SK-N-SH treated with all-trans-retinoic acid at 6 μM for 48 hours (cell line): ENCODE results near the gene WDR19.

Source experiments
- ATAC-seq: fragments of 200-7000 bp; cut with Tn5 transposase; 3 replicates; pipeline ENCODE4 v1.9.1; 2020; ENCODE audit warnings: mild to moderate bottlenecking, moderate library complexity
- ARNTL ChIP-seq: fragments of 450-650 bp; formaldehyde crosslinking; IDR thresholded peaks from 2 replicates; pipeline ENCODE4 v1.5.0; 2020; ENCODE audit warnings: low read depth, mild to moderate bottlenecking, moderate library complexity, borderline replicate concordance
- BACH2 ChIP-seq: fragments of 250-450 bp; sonication (Bioruptor Pico); IDR thresholded peaks from 2 replicates; pipeline ENCODE4 v1.9.0; 2021; ENCODE audit warnings: mild to moderate bottlenecking, borderline replicate concordance
- CSDC2 ChIP-seq: fragments of 250-450 bp; sonication (Bioruptor Pico); IDR thresholded peaks from 2 replicates; pipeline ENCODE4 v1.5.0; 2020; ENCODE audit warnings: mild to moderate bottlenecking, moderate library complexity
- ESRRG ChIP-seq: fragments of 250-450 bp; sonication (Bioruptor Pico); IDR thresholded peaks from 2 replicates; pipeline ENCODE4 v1.6.1; 2021; ENCODE audit warnings: mild to moderate bottlenecking
- GLIS3 ChIP-seq: fragments of 250-450 bp; sonication (Bioruptor Pico); IDR thresholded peaks from 2 replicates; pipeline ENCODE4 v1.5.0; 2020; ENCODE audit warnings: mild to moderate bottlenecking, moderate library complexity
- ISL1 ChIP-seq: fragments of 250-450 bp; sonication (Bioruptor Pico); IDR thresholded peaks from 2 replicates; pipeline ENCODE4 v2.1.2; 2022; ENCODE audit warnings: mild to moderate bottlenecking, moderate library complexity
- OSR1 ChIP-seq: fragments of 250-450 bp; sonication (Bioruptor Pico); IDR thresholded peaks from 2 replicates; pipeline ENCODE4 v1.8.0; 2022; ENCODE audit warnings: moderate library complexity, mild to moderate bottlenecking, inconsistent platforms
- POU6F1 ChIP-seq: fragments of 250-450 bp; sonication (Bioruptor Pico); IDR thresholded peaks from 2 replicates; pipeline ENCODE4 v1.8.0; 2021; ENCODE audit warnings: low read depth, mild to moderate bottlenecking, moderate library complexity, borderline replicate concordance
- RARB ChIP-seq: fragments of 250-450 bp; sonication (Bioruptor Pico); IDR thresholded peaks from 2 replicates; pipeline ENCODE4 v1.8.0; 2021; ENCODE audit warnings: mild to moderate bottlenecking, moderate library complexity
- SNAI2 ChIP-seq: fragments of 250-450 bp; sonication (Bioruptor Pico); IDR thresholded peaks from 2 replicates; pipeline ENCODE4 v1.5.0; 2020; ENCODE audit warnings: mild to moderate bottlenecking, moderate library complexity
- TCF4 ChIP-seq: fragments of 250-450 bp; sonication (Bioruptor Pico); IDR thresholded peaks from 2 replicates; pipeline ENCODE4 v1.8.0; 2021; ENCODE audit warnings: mild to moderate bottlenecking, moderate library complexity, borderline replicate concordance
- TSHZ2 ChIP-seq: fragments of 250-450 bp; sonication (Bioruptor Pico); IDR thresholded peaks from 2 replicates; pipeline ENCODE4 v1.5.0; 2020; ENCODE audit warnings: mild to moderate bottlenecking, moderate library complexity
- ZC3H10 ChIP-seq: fragments of 250-450 bp; sonication (Bioruptor Pico); IDR thresholded peaks from 2 replicates; pipeline ENCODE4 v1.5.1; 2021; ENCODE audit warnings: mild to moderate bottlenecking, moderate library complexity
- ZFP3 ChIP-seq: fragments of 250-450 bp; sonication (Bioruptor Pico); IDR thresholded peaks from 2 replicates; pipeline ENCODE4 v1.5.0; 2020; ENCODE audit warnings: mild to moderate bottlenecking, moderate library complexity
- ZFP30 ChIP-seq: fragments of 450-650 bp; formaldehyde crosslinking; IDR thresholded peaks from 2 replicates; pipeline ENCODE4 v1.5.0; 2022; ENCODE audit warnings: mild to moderate bottlenecking, moderate library complexity
- ZNF8 ChIP-seq: fragments of 450-650 bp; formaldehyde crosslinking; IDR thresholded peaks from 2 replicates; pipeline ENCODE4 v1.5.0; 2020; ENCODE audit warnings: mild to moderate bottlenecking, moderate library complexity
- TF ChIP-seq, protein P1 (sequence below): fragments of 250-450 bp; sonication (Bioruptor Pico); IDR thresholded peaks from 2 replicates; pipeline ENCODE4 v1.5.1; 2020; ENCODE audit warnings: low read depth, mild to moderate bottlenecking, moderate library complexity
- TF ChIP-seq, protein P2 (sequence below): fragments of 250-450 bp; sonication (Bioruptor Pico); IDR thresholded peaks from 2 replicates; pipeline ENCODE4 v1.5.1; 2021; ENCODE audit warnings: mild to moderate bottlenecking, moderate library complexity

The WDR19 gene

DNA sequence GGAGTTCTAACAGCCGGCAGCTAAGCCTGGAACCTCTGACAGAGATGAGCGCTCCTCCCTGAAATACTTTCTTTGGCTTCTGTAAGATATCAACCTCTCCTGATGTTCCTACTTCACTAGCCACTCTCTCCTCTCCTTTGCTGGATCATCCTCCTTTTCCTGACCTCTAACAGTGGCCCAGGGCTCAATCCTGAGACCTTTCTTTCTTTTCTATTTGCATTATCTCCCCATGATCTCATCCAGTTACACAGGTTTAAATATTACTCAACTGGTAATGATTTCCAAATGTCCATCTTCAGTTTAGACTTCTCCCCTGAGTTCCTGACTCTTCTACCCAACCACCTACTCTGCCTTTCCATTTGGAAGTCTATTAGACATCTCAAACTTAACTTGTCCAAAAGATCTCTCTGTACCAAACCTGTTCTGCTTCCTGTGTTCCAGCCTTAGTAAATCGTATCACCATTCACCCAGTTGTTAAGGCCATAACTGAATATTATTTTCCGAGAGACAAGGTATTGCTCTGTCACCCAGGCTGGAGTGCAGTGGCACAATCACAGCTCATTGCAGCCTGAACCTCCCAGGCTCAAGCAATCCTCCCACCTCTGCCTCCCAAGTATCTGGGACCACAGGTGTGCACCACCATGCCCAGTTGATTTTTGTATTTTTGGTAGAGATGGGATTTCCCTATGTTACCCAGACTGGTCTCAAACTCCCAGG is 142.7 kb downstream of the WDR19 start:
- TF ChIP-seq, protein P1, sequence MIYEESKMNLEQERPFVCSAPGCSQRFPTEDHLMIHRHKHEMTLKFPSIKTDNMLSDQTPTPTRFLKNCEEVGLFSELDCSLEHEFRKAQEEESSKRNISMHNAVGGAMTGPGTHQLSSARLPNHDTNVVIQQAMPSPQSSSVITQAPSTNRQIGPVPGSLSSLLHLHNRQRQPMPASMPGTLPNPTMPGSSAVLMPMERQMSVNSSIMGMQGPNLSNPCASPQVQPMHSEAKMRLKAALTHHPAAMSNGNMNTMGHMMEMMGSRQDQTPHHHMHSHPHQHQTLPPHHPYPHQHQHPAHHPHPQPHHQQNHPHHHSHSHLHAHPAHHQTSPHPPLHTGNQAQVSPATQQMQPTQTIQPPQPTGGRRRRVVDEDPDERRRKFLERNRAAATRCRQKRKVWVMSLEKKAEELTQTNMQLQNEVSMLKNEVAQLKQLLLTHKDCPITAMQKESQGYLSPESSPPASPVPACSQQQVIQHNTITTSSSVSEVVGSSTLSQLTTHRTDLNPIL (CRISPR knock-in tag) = no peak
- no peak for TF ChIP-seq ARNTL (CRISPR knock-in tag)
- no peak for TF ChIP-seq ESRRG (CRISPR knock-in tag)
- no peak for TF ChIP-seq GLIS3 (CRISPR knock-in tag)
- TF ChIP-seq BACH2 (CRISPR knock-in tag) = no peak
- no peak for TF ChIP-seq ISL1 (CRISPR knock-in tag)
- TF ChIP-seq ZC3H10 (CRISPR knock-in tag) = no peak
- no peak for TF ChIP-seq ZNF8 (CRISPR knock-in tag)
- no peak for TF ChIP-seq SNAI2 (CRISPR knock-in tag)
- TF ChIP-seq ZFP30 (CRISPR knock-in tag) = no peak
- TF ChIP-seq ZFP3 (CRISPR knock-in tag) = no peak
- TF ChIP-seq, protein P2, sequence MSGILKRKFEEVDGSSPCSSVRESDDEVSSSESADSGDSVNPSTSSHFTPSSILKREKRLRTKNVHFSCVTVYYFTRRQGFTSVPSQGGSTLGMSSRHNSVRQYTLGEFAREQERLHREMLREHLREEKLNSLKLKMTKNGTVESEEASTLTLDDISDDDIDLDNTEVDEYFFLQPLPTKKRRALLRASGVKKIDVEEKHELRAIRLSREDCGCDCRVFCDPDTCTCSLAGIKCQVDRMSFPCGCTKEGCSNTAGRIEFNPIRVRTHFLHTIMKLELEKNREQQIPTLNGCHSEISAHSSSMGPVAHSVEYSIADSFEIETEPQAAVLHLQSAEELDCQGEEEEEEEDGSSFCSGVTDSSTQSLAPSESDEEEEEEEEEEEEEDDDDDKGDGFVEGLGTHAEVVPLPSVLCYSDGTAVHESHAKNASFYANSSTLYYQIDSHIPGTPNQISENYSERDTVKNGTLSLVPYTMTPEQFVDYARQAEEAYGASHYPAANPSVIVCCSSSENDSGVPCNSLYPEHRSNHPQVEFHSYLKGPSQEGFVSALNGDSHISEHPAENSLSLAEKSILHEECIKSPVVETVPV (CRISPR knock-in tag) = no peak
- no peak for TF ChIP-seq POU6F1 (CRISPR knock-in tag)
- ATAC-seq = no peak

DNA sequence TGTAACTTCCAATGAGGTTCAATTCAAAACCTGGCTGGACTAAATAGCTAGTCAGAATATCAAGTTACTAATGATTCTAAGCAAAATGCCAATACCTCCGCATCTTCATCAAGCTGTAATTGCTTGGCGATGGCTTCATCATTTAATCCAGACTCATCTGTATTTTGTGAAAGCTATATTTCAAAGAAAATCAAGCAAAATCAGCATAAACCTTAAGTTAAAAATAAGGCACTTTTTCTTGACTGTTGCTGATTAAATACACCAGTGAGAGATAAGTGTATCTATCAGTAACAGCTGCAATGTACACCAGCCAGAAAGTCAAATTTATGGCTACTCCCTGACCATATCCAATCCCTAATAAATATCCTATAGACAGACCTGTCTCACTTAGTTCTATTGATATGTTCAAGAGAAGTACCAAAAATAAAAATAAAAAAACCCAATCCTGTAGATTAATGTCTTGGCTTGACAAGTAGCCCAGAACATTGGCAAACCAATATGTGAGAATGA is 144.2 kb downstream of the WDR19 start:
- TF ChIP-seq SNAI2 (CRISPR knock-in tag) (no peak), TCF4 (CRISPR knock-in tag) (no peak), TSHZ2 (no peak), OSR1 (CRISPR knock-in tag) (no peak), CSDC2 (CRISPR knock-in tag) (no peak)
- ATAC-seq = no peak

DNA sequence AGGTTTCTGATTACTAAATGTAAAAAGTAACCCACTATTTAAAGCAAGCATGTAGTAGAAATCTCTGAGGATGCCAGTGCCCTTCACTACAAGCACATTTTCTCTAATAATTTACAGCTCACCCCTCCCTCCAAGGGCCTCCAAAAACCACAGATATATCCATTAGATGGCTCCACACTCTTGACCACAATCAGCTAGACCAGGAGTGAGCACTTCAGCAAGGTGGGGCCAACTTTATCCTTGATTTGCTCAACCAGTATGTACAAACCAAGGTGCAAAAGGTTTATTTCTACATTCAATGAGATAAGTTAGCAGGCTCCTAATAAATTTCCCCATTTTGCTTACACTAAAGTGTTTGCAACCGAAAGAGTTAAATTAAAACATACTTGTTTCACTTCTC is 148.0 kb downstream of the WDR19 start:
- TF ChIP-seq ZNF8 (CRISPR knock-in tag) = no peak
- TF ChIP-seq, protein P1 (CRISPR knock-in tag) = no peak
- no peak for TF ChIP-seq ARNTL (CRISPR knock-in tag)
- TF ChIP-seq TSHZ2 = no peak
- TF ChIP-seq TCF4 (CRISPR knock-in tag) = no peak
- TF ChIP-seq RARB (CRISPR knock-in tag) = no peak
- no peak for TF ChIP-seq ISL1 (CRISPR knock-in tag)
- TF ChIP-seq ESRRG (CRISPR knock-in tag) = no peak
- no peak for TF ChIP-seq SNAI2 (CRISPR knock-in tag)
- TF ChIP-seq CSDC2 (CRISPR knock-in tag) = no peak
- TF ChIP-seq BACH2 (CRISPR knock-in tag) = no peak
- no peak for TF ChIP-seq OSR1 (CRISPR knock-in tag)
- no peak for ATAC-seq
